ENCODE results near the gene MT1B.

DNA sequence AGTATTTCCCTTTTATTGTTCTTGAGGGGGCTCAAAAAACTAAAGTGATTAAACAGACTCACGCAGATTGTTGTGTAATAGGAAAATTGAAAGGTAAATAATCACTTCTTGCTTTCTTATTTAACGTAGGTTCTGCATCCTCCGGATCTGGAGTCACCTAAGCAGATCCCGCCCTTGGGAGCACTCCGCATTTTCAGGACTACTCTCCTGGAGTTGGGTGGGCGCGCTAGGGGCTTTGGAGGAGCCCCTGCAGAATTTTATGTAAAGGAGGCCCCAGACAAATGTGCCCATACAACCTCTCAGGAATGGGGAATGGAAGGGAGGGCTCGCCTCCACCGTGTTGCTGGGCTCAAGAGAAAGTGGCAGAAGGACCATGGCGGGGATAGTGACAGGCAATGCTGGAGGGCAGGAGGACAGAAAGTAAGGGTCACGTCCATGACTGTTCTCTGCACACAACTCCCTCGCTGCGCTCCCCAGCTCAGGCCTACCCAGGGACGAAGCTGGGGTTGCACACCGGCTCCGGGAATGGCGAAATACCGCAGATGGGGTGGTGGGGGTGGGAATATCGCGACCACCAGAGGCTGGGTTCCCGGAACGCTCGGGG, 35.0 kb upstream of the MT1B start:
- TF ChIP-seq POLR2A (IDR thresholded peaks at IDR 0.05) = no peak
- TF ChIP-seq, protein P1, sequence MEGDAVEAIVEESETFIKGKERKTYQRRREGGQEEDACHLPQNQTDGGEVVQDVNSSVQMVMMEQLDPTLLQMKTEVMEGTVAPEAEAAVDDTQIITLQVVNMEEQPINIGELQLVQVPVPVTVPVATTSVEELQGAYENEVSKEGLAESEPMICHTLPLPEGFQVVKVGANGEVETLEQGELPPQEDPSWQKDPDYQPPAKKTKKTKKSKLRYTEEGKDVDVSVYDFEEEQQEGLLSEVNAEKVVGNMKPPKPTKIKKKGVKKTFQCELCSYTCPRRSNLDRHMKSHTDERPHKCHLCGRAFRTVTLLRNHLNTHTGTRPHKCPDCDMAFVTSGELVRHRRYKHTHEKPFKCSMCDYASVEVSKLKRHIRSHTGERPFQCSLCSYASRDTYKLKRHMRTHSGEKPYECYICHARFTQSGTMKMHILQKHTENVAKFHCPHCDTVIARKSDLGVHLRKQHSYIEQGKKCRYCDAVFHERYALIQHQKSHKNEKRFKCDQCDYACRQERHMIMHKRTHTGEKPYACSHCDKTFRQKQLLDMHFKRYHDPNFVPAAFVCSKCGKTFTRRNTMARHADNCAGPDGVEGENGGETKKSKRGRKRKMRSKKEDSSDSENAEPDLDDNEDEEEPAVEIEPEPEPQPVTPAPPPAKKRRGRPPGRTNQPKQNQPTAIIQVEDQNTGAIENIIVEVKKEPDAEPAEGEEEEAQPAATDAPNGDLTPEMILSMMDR (IDR thresholded peaks at IDR 0.05) = no peak

Data from thyroid gland (tissue), 4 donors.